Measurements from ENCODE around the gene HLA-DQB1.

HLA-DQB1 gene

GRCh38 chr6:32669893-32670292 lies 3.4 kb upstream of the HLA-DQB1 start:
- H3K27ac ChIP-seq, result no peak overlapping the region
- TF ChIP-seq ZFX (IDR thresholded peaks at IDR 0.05) (no peak), CTCF (conservative IDR thresholded peaks at IDR 0.05) (no peak)

- TF ChIP-seq CTCF (conservative IDR thresholded peaks at IDR 0.05), result no peak
- TF ChIP-seq ZFX (IDR thresholded peaks at IDR 0.05), result no peak
Measured at GRCh38 chr6:32669240-32669639, 2.8 kb upstream of the HLA-DQB1 start.

GRCh38 chr6:32668226-32668747 lies 1.8 kb upstream of the HLA-DQB1 start:
- no peak overlapping the region for H3K27ac ChIP-seq
- TF ChIP-seq ZFX (IDR thresholded peaks at IDR 0.05) (no peak), CTCF (conservative IDR thresholded peaks at IDR 0.05) (no peak)

More at GRCh38 chr6:32669240-32669639, 2.8 kb upstream of the HLA-DQB1 start:
- H3K27ac ChIP-seq, result no peak overlapping the region

- TF ChIP-seq CTCF (conservative IDR thresholded peaks at IDR 0.05) (no peak), ZFX (IDR thresholded peaks at IDR 0.05) (no peak)
- no peak overlapping the region for H3K27ac ChIP-seq
Measured at GRCh38 chr6:32665661-32666060, 796 bp downstream of the HLA-DQB1 start.

GRCh38 chr6:32664827-32665362 lies 1.6 kb downstream of the HLA-DQB1 start:
- no peak overlapping the region for H3K27ac ChIP-seq

GRCh38 chr6:32664354-32664753 lies 2.1 kb downstream of the HLA-DQB1 start:
- H3K27ac ChIP-seq, result no peak overlapping the region
- no peak for TF ChIP-seq ZFX (IDR thresholded peaks at IDR 0.05)
- no peak for TF ChIP-seq CTCF (conservative IDR thresholded peaks at IDR 0.05)

More at GRCh38 chr6:32664827-32665362, 1.6 kb downstream of the HLA-DQB1 start:
- TF ChIP-seq CTCF (conservative IDR thresholded peaks at IDR 0.05) (no peak), ZFX (IDR thresholded peaks at IDR 0.05) (no peak)

- no peak overlapping the region for H3K27ac ChIP-seq
- TF ChIP-seq CTCF (conservative IDR thresholded peaks at IDR 0.05) (no peak), ZFX (IDR thresholded peaks at IDR 0.05) (no peak)
Measured at GRCh38 chr6:32662836-32663235, 3.6 kb downstream of the HLA-DQB1 start.

All from C4-2B (cell line).